HG03175 (cell line): ENCODE results near the gene NME7.
"Not testable (repeated sequence)": the region's sequence is repeated elsewhere in the genome, so short reads cannot be mapped to it uniquely, and the experiment has no call there.

Source experiments
- ATAC-seq: cut with Tn5 transposase; IDR thresholded peaks from one replicate; pipeline ENCODE4 v1.9.1; 2021; ENCODE audit warnings: mild to moderate bottlenecking, moderate library complexity; ENCODE audit not compliant: unreplicated experiment

NME7 gene

DNA sequence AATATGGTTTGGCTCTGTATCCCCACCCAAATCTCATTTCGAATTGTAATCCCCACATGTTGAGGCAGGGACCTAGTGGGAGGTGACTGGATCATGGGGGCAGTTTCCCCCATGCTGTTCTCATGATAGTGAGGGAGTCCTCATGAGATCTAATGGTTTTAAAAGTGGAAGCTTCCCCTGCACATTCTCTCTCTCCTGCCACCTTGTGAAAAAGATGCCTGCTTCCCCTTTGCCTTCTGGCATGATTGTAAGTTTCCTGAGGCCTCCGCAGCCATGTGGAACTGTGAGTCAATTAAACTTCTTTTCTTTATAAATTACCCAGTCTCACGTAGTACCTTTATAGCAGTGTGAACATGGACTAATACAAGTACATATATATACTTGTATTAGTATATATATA, 25.5 kb downstream of the NME7 start:
- ATAC-seq: not testable (repeated sequence)

DNA sequence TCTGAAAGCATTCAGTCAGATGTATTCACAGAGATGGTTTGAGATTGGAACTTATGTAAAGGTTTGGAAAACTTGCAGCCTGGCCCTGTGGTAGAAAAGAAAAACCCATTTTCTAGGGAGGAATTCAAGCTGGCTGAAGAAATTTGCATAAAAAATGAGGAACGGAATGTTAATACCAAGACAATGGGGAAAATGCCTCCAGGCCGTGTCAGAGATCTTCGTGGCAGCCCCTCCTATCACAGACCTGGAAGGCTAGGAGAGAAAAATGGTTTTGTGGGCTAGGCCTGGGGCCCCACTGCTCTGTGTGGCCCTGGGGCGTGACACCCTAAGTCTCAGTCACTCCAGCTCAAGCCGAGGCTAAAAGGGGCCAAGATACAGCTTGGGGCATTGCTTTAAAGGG, 26.7 kb downstream of the NME7 start:
- no peak for ATAC-seq

DNA sequence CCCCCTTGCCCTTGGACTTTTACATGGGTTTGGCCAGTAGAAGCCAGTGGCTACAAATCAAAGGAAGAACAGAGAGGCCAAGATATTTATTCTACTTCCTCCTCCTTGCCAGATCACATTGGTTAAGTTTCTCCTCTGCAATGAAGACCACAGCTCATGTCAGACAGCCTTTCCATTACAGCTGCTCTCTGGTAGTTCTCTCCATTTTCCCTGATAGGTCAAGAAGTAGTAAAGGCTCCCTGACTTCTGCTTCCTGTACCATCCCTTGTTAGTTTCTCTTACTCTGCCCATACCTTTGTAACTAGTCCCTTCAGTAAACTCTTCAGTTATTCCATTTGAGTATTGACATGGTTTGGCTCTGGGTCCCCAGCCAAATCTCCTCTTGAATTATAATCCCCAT, 27.8 kb downstream of the NME7 start:
- no peak for ATAC-seq

- ATAC-seq: no peak
Observed at GRCh38 chr1:169338617-169339016, 29.0 kb downstream of the NME7 start.

DNA sequence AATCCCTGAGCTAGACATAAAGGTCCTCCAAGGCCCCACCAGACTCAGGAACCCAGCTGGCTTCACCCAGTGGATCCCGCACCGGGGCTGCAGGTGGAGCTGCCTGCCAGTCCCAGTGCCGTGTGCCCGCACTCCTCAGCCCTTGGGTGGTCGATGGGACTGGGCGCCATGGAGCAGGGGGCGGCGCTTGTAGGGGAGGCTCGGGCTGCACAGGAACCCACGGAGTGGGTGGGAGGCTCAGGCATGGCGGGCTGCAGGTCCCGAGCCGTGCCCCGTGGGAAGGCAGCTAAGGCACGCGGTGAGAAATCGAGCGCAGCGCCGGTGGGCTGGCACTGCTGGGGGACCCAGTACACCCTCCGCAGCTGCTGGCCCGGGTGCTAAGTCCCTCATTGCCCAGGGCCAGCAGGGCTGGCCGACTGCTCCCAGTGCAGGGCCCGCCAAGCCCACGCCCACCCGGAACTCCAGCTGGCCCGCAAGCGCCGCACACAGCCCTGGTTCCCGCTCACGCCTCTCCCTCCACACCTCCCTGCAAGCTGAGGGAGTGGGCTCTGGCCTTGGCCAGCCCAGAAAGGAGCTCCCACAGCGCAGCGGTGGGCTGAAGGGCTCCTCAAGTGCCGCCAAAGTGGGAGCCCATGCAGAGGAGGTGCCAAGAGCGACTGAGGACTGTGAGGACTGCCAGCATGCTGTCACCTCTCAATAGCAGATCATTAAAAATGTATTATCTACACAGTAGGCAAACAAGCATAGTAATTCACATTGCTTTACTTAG, 30.5 kb downstream of the NME7 start:
- ATAC-seq: not testable (repeated sequence)

DNA sequence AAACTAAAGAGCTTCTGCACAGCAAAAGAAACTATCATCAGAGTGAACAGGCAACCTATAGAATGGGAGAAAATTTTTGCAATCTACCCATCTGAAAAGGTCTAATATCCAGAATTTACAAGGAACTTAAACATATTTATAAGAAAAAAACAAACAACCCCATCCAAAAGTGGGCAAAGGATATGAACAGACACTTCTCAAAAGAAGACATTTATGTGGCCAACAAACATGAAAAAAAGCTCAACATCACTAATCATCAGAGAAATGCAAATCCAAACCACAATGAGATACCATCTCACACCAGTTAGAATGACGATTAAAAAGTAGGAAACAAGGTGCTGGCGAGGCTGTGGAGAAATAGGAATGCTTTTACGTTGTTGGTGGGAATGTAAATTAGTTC, 32.9 kb downstream of the NME7 start:
- ATAC-seq: not testable (repeated sequence)

- no peak for ATAC-seq
Observed at GRCh38 chr1:169330927-169331326, 36.7 kb downstream of the NME7 start.

DNA sequence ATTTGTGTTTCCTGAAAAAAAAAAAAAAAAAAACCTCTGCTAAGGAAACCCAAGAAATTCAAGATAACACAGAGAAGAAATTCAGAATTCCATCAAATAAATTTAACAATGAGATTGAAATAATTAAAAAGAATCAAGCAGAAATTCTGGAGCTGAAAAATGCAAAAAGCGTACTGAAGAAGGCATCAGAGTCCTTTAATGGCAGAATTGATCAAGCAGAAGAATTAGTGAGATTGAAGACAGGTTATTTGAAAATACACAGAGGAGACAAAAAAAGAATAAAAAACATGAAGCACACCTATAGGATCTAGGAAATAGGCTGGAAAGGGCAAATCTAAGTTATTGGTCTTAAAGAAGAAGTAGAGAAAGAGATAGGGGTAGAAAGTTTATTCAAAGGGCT, 38.2 kb downstream of the NME7 start:
- no peak for ATAC-seq

GRCh38 chr1:169327875-169328274, 39.7 kb downstream of the NME7 start:
- no peak for ATAC-seq

- peak; percentile 99 for ATAC-seq
Observed at GRCh38 chr1:169326956-169327268, 40.7 kb downstream of the NME7 start.

DNA sequence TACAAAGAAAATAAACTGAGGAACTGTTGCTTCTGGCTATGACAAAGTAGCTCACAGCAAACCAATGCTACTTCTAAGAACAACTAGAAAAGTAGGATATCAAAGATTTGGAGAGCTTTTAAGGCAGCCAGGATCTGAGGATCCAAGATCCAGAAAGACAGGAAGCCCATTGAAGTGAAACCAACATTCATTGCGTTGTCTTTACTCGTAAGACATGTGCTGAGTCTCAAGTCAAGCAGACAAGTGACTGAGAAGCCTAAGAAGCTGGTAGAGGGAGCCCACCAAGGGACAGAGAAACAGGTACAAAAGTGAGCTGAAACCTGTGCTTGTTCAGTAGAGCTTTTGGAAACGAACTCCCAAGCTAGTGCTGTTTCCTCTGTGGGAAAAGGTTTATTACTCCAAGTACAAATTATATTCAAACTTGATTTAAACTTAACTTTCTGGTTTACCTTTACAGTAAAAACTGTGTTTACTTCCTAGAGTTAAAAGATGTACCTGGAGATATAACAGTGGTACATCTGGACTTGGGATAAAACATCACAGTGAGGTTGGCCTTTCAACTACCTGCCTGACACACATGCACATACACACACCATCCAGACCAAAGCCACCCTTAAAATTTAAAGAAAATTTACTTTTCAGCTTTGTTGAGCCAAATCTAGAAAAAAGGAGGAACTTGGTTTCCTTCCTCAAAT, 41.2 kb downstream of the NME7 start:
- ATAC-seq: peak; percentile 42

- no peak for ATAC-seq
Observed at GRCh38 chr1:169325117-169325516, 42.5 kb downstream of the NME7 start.

GRCh38 chr1:169322138-169322537, 45.5 kb downstream of the NME7 start:
- ATAC-seq: no peak

DNA sequence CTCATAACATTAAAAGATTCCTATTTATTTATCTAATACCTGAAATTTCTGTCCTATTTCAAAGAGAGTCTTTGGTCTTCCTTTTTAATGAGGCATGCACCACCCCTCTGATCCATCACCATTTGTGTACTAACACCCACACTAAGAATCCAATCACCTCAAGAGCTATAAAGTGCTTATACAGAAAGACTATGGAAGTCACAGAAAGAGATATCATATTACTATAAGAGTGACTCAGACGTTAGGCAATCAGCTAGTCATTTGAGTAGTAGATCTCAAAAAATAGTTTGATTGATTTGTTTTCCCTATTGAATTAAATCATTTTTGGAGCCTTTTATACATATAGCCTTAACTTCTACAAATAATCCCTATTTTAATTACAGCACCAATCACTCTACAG, 46.1 kb downstream of the NME7 start:
- ATAC-seq: no peak

DNA sequence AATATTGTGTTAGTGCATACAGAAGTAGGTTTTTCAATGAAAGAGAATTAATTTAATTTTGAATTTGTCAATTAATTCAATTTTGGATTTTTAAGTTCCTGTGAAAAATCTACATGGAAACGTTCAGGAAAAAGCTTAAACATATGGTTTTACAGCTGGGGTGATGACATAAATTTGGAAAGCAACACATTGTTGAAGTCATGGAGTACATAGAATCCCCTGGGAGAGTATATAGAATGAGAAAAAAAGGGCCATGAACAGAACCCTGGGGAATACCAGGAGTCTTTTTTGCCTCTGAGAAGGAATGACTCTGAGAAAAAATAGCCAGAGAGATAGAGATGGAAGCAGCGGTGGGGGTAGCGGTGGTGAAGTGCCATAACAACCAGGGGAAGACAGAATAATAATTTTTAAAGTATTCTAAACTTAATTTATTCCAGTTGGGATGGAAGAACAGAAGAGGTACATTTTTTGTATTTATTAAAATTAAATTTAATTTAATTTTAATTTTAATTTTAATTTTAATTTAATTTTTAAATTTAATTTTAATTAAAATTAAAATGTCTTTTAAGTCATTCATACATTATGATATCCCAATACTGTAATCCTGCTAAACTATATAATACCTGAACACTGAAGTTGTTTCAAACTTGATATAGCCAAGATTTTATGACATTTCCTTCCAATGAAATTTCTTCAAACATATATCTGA, 48.9 kb downstream of the NME7 start:
- no peak for ATAC-seq

DNA sequence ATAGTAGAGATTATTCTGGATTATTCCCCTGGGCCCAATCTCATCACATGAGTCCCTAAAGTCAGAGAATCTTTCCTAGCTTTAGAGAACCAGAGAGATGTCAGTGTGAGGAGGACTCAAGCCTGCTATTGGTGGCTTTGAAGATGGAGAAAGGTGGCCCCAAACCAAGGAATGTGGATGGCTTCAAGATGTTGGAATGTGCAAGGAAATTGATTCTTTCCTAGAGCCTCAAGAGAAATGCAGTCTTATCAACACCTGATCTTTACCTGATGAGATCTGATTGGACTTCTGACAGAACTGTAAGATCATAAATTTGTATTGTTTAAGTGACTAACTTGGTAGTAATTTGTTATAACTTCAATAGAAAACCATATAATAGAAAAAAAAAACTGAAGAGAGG, 51.0 kb downstream of the NME7 start:
- ATAC-seq: no peak

DNA sequence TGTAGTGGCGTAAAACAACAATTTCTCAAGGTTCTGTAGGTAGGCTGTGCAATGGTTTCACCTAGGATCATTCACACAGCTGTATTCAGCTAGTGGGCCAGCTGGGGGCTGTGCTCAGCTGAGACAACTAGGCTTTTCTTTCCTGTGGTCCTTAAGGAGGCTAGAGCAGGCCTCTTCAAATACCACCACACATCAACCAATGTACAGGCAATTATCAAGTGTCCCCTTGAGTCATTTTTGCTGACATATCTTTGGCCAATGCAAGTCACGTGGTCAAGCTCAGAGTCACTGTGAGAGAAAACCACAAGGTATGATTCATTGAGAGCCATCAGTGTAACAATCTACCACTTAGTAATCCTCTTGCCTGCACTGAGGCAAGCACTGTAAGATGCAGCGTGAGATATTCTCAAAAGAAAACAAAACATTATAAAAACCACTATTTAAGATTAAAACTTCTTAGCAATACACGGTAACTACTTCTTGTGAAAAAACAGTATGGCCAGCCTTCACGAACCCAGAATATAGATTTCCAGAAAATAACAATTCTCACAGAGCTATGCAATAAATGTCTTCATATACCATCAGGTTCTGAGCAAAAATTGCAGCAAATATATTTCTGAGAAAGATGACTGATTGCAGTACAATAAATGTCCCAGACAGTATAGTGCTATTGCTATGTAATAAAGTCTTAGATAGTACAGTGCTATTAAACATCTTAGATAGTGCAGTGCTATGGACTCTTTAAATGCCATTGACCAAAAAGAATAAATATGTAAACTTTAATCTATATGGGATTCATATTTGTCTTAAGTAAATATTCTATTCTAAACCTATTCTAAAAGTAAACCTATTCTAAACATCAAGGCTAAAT, 55.3 kb downstream of the NME7 start:
- no peak for ATAC-seq

GRCh38 chr1:169309178-169310166, 58.1 kb downstream of the NME7 start:
- ATAC-seq: peak; percentile 79

- no peak for ATAC-seq
Observed at GRCh38 chr1:169308313-169309039, 59.1 kb downstream of the NME7 start.
